NCI-H2107 (cell line): ENCODE measurements around the gene TRRAP.

Experiments used
- DNase-seq: peaks from one replicate; lab custom pipeline; 2025; lab: John Stamatoyannopoulos, UW

TRRAP gene

DNA sequence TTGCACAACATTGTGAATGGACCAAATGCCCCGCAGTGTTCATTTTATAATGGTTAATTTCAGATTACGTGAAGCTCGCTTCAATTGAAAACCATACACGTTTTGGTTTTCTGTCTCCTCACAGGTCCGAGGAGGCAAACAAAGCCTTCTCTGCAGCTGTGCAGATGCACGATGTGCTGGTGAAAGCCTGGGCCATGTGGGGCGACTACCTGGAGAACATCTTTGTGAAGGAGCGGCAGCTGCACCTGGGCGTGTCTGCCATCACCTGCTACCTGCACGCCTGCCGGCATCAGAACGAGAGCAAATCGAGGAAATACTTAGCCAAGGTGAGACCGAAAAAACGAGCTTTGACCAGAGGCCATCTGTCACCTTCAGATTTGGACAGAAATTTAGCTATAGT, 110.3 kb downstream of the TRRAP start:
- no peak for DNase-seq

DNA sequence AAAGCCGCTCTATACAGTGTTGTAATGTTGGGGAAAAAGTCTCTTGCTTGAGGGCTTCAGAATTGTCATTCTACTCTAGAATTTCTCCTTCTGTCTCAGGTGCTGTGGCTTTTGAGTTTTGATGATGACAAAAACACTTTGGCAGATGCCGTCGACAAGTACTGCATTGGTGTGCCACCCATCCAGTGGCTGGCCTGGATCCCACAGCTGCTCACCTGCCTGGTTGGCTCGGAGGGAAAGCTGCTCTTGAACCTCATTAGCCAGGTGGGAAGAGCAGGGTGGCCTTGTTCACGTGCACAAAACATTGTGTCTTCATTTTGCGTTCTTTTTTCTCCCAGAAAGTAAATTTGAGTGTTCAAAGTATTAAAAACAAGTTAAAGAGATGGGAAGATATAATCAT, 112.0 kb downstream of the TRRAP start:
- DNase-seq = peak; percentile 54

DNA sequence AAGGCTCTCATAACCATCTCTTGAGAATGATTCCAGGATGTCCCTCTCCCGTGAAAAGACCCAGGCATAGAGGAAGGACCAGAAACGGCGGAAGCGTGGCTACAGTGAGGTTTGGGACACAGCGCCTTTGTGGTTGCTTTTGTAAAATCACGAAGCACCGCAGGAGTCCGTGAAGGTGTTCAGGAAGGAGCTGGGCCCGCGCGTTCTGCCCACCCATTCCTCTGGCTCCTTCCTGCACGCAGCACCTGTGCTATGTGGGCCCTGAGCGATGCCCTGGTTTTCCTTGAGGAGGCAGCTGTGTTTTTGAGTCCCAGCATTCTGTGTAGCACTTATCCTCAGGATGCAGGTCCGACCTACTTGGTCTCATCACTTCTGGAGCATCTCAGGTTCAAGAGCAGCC, 112.8 kb downstream of the TRRAP start:
- DNase-seq = no peak

DNA sequence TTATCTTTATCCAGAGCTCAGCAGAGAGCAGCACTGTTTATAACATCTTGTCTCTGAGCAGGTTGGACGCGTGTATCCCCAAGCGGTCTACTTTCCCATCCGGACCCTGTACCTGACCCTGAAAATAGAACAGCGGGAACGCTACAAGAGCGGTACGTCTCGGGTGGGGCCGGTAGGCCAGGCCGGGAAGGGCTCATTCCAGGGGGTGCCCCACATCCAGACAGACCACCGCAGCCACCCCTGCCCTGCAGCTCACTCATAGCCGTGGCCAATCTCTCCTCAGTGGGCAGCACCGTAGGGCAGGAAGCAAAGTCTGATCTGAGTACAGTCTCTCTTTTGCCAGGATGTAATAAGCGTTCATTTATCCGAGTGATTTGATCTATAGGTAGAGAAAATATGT, 113.7 kb downstream of the TRRAP start:
- no peak for DNase-seq

DNA sequence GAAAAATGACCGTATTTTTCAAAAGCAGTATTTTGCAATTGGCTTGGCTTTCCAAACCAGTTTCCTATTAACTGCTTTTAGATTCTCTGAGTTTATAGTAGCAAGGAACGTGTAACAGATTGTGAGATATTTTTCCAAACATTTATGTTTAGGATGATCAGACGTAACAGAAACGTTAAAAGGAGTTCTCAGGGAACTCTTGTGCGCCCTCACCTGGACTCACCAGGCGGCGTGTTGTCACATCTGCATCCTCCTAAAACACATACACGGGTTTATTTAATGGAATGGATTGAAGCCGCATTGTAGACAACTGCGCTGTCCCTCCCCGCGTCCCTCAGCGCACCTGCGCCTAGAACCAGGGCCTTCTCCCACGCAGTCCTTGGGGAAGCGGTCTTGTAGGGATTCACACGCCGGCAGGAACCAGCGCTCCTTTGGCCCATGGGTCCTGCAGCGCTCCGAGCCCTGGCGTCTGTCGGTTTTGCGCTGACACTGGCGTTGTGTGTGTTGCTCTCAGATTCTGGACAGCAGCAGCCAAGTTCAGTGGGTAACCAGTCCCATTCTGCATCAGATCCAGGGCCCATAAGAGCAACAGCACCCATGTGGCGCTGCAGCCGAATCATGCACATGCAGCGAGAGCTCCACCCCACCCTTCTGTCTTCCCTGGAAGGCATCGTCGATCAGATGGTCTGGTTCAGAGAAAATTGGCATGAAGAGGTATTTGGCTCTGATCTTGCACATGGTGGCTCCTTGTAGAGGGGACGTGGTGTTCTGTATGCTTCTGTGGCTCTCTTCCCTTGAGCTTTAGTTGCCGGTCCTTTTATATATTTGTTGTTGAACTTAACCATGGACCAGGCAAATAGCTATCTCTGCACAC, 114.9 kb downstream of the TRRAP start:
- DNase-seq = no peak

DNA sequence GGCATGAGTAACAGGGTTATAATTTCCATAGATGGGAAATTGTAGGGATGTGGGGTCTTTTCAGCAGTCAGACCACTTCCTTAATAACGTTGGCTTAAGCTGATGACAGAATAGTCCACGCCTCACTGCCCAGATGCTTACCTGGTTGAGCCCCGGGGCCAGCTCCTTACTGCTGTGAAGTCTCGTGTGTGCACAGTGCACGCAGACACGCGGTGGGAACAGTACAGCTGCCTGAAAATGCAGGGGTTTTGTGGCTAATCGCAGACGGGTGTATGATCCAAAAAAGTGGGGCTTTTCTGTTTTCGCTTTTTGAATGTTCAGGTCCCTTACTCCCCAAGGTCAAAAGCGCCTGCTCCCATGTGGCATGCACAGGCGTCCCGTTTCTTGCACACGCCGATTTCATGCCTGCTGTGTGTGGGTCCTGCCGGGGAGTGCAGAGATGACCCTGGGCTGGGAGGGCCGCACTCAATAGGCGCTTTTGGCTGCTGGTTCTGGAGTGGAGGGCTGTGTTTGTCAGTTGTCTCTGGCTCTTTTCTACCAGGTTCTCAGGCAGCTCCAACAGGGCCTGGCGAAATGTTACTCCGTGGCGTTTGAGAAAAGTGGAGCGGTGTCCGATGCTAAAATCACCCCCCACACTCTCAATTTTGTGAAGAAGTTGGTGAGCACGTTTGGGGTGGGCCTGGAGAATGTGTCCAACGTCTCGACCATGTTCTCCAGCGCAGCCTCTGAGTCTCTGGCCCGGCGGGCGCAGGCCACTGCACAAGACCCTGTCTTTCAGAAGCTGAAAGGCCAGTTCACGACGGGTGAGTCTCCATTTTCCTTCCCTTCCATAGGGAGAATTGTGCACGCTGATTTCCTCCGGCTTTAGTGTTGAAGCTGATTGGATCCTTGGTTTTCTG, 116.0 kb downstream of the TRRAP start:
- no peak for DNase-seq

DNA sequence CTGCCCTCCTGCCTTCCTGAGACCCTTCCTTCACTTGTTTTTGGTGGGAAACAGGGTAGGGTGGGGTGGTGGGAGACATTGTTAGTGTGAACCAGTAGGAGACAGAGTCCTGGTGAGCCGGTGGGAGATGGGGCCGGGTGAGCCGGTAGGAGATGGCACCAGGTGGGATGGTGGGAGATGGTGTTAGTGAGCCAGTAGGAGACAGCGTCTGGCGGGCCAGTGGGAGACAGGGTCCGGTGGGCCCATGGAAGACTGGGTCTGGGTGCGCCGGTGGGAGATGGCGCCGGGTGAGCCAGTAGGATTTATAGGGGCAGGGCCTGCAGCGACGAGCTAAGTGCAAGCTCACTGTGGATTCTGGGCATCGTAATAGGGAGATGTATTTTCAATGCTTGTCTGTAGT, 116.8 kb downstream of the TRRAP start:
- no peak for DNase-seq

DNA sequence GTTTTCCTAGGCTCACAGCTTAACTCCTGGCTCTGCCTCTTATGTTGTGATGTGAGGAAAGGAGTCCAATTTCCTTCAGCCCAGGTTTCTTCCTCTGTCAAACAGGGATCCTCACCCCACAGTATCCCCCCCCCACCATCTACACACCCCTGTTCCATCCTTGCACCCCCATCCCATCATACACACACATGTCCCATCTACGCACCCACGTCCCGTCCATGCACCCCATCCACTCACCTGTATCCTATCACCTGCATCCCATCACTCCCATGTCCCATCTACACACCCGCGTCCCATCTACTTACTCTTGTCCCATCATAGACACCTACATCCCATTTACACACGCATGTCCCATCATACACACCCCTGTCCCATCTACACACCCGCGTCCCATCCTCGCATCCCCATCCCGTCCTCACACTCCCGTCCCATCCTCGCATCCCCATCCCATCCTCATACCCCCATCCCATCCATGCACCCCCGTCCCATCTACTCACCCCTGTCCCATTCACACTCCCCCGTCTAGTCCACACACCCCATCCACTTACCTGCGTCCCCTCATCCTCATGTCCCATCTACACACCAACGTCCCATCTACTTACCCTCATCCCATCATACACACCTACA, 117.3 kb downstream of the TRRAP start:
- DNase-seq = no peak

DNA sequence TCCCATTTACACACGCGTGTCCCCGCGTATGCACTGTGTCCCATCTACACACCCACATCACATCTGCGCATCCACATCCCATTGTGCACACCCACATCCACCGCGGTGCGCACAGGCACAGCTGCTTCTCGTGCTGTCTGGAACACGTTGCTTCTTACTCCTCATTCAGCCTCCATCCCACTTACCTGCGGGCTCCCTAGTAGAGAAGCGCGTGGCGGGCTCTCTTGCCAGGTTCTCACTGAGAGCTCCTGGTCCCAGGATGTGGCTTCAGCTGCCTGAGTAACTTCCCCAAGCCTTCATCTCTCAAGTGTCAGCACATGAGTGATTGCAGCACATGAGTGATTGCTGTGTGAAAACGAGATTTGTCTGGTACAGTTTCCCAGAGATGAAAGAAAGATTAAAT, 117.8 kb downstream of the TRRAP start:
- no peak for DNase-seq

DNA sequence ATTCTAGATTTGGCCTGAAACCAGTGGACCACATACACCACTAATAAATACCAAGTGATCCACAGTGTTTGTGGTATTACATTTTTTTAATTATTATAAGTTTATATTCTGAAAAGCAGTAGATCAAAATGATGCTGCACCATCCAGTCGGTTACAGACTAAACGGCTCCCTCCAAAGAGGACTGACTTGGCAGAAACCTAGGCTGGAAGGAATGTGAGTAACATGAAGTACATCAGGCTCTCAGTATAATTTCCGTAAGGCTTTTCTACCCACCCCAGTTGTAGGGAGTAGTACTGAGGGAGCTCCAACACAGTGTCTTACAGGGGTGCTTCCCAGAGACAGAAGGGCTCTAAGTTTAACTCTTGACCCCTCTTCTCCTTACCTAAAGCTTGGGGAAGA, 119.5 kb downstream of the TRRAP start:
- no peak for DNase-seq

DNA sequence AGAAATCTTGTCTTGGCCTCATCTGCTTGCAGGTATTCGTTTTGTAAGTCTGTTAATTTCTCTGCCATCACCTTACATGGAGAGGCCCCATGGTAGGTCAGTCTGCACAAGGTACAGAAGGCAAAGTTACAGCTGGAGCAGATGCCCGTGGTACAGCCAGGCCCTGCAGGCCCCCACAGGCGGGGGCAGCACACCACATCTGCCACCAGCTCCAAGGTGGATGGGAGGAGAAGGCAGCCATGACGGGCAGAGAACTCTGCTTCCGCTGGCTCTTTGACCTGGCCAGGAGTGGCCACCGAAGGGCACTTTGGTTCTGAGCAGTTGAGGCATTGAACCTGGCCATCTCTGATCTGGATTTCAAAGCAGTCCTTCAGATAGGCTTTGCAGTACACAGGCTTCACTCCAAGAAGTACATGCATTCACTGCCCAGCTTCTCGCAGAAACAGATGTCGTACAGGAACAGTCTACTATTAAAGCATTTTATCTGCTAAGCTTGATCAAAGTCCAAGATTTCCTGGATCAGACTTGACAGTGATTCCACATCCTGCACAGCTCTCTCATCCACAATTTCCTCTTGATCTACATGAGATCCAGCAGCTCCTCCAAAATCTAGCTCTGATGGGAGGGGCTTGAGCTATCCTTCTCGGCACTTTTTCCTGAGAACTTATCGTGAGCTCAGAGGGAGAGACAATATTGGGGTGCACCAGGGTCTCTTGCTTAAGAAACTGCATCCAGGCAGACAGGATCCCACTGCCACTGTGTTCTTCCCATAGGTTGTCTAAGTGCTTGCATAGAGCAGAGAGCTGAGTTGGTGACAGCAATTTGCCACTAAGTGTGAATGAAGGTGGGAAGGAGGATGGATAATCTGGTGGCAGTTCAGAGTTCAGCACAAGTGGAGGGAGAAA, 120.7 kb downstream of the TRRAP start:
- no peak for DNase-seq

DNA sequence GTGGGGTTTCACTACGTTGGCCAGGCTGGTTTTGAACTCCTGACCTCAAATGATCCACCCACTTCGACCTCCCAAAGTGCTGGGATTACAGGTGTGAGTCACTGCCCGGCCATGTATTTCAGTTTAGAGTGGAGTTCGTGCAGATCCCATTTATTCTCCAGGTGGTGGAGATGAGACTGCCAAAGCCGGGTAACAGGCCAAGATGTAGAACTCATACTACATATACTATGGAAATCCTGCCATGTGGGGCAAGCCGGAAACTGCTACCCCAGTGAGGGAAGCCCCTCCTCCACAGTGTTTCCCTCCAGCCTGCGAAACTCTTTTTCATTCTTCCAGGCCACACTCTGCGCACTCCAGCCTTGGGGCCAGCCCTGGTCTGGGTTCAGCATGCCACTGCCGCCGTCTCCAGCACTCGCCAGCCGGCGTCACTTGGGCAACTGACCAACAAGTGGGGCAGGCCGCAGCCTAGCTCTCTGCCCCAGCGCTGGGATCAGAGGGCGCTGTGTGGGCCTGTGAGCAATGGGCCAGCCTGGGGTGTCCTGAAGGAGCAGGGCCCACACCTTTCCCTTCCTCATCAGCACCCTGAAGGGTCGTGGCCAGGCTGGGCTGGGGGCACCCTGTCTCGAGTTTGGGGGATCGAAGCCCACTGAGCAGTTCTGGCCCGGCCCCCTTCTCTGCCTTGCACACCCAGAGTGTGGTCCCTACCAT, 122.0 kb downstream of the TRRAP start:
- DNase-seq = no peak

DNA sequence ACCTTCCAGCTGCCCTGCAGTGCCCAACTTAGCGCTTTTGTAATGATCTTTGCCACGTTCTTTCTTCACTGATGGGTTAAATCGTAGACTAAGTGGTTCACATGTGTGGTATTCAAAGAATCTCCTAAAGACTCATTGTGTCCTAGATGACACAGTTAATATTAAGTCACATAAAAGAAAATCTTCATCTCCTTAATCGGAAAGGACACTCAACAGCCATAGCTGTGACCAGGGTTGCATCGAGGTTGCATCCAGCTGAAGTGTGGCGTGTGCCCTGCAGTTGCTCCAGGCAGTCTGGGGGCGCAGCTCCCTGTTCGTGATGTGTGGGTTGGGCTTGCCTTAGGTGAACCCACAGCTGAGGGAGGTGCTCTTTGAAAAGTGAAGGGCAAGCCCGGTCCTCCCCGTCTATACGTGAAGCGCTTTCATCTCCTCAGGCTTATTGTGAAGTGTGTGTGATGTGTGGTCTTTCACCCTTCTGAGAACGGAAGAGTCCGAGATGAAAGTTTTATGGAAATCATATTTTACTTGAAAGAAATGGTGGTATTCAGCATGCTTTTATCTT, 122.7 kb downstream of the TRRAP start:
- no peak for DNase-seq

DNA sequence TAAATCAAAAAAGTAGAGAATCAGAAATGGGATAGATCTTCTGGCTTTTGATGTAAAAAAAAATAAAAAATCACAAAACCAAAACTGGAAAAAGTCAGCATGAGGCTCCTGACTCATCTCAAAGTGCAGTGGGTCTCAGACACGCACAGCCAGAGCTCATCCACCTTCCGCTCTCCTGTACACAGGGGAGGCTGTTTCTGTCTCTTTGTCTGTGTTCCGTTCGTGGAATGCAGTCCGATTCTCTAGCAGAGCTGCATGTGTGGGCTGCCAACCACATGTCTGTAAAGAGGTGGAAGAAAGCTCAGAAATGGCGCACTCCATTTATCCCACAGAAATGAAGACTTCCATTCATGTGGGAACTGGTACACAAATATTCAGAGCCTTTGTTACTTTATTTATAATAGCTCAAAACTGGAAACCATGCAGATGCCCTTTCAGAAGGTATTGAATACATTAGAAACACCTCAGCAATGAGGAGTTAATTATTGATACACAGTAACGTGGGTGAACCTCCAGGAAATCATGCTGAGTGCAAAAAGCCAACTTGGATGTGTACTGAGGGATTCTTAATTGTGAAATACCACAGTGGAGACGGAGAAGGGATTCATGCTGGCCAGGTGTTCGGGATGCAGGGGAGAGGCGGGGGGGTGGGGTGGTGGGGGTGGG, 123.3 kb downstream of the TRRAP start:
- DNase-seq = no peak

DNA sequence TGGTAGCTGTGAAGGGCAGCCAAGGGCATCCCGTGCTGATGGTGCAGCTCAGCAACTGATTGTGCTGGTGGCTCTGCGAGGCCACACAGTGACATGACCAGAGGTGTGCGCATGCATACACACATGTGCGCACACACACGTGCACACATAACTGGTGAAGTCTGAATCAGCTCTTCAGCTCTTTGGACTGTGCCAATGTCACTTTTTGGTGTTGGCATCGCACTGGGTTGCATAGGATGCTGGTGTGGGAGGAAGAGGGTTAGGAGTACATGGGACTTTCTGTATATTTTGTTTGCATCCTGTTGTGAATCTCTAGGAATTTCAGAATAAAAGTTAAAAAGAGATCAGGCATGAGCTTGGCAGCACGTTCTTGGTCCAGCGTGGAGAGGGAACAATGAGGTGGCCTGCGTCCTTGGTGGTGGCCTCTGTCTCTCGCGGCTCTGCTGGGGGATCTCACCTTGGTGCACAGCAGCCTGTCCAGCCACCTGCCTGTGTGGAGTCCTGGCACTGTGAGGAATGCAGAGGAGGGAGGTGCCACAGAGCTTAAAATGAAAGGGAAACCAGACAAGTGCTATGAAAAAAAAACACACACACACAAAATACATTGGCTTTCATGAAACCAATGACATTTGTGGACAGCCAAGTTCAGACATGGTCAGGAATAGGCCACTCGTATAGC, 124.0 kb downstream of the TRRAP start:
- no peak for DNase-seq

DNA sequence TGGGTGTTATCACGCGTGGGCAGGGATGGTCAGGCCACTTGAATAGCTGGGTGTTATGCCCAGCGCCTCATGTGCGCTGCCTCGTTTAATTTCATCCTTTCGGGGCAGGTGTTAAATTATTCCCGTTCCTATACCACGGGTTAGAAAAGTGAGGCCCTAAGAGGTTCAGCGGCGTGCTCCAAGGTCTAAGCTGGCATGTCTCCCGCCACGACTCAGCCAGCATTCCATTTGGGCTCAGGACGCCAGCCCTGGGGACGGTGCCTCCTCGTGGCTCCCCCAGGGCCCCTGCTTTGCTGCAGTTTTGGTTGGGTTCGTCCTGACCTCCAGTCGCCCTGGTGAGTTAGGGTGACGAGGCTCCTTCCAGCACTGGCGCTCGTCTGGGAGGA, 124.5 kb downstream of the TRRAP start:
- no peak for DNase-seq

DNA sequence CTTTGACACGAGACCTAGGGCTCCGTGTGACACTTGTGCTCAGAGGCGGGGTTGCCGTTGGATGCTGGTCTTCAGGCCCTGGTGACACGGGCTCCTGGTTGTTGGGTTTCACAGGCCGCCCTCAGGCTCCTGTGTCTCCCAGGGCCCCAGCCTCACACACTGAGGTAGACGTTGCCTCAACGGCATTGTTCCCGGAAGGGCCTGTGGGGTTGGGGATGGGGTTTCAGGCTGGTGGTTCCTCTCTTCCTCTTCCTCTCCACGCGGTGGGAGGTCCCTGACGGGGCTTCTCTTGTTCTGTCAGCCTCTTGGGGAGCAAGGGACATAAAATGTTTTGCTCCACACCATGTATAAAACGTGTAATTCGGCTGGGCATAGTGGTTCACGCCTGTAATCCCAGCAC, 125.1 kb downstream of the TRRAP start:
- no peak for DNase-seq

DNA sequence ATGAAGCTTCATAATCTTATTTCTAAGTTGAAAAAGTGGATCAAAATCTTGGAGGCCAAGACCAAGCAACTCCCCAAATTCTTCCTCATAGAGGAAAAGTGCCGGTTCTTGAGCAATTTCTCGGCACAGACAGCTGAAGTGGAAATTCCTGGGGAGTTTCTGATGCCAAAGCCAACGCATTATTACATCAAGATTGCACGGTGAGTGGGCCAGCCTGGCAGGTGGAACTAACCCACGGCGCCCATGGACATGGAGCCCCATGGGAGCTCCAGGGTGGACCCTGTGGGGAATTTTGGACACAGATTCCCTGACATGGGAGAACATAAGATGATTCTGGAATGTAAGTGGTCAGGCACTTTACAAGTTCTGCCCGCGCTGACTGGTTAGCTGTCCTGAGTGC, 125.9 kb downstream of the TRRAP start:
- no peak for DNase-seq

DNA sequence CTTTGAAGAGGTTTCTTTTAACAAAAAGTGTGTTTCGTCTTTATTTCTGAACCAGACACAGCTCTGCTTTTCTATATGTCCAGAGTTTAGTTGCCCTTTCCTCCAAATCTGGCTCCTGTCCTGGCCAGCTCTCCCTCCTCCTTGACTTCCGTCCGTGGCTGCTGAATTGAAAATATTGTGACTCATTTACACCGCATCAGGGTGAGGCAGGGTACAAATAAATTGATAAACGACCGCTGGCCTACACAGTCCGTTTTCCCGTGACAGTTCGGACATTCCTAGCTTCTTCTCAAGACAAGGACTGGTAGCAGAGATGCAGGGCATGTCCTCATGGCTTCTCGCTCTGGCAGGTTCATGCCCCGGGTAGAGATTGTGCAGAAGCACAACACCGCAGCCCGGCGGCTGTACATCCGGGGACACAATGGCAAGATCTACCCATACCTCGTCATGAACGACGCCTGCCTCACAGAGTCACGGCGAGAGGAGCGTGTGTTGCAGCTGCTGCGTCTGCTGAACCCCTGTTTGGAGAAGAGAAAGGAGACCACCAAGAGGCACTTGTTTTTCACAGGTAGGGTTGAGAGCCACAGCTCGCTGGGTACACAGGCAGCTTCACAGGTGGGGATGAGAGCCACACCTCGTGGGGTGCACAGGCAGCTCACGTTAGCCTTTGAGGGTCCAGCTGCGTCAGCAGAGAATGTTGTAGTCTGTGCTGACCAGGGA, 126.6 kb downstream of the TRRAP start:
- no peak for DNase-seq
